NCI-H526 (cell line): ENCODE data around the gene AMIGO3.
"Not testable (repeated sequence)": the region's sequence is repeated elsewhere in the genome, so short reads cannot be mapped to it uniquely, and the experiment has no call there.

Experiments used
- DNase-seq, 2 experiments: peaks; one replicate each; lab custom pipeline; 2025; lab: John Stamatoyannopoulos, UW

Gene AMIGO3, protein sequence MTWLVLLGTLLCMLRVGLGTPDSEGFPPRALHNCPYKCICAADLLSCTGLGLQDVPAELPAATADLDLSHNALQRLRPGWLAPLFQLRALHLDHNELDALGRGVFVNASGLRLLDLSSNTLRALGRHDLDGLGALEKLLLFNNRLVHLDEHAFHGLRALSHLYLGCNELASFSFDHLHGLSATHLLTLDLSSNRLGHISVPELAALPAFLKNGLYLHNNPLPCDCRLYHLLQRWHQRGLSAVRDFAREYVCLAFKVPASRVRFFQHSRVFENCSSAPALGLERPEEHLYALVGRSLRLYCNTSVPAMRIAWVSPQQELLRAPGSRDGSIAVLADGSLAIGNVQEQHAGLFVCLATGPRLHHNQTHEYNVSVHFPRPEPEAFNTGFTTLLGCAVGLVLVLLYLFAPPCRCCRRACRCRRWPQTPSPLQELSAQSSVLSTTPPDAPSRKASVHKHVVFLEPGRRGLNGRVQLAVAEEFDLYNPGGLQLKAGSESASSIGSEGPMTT

DNA sequence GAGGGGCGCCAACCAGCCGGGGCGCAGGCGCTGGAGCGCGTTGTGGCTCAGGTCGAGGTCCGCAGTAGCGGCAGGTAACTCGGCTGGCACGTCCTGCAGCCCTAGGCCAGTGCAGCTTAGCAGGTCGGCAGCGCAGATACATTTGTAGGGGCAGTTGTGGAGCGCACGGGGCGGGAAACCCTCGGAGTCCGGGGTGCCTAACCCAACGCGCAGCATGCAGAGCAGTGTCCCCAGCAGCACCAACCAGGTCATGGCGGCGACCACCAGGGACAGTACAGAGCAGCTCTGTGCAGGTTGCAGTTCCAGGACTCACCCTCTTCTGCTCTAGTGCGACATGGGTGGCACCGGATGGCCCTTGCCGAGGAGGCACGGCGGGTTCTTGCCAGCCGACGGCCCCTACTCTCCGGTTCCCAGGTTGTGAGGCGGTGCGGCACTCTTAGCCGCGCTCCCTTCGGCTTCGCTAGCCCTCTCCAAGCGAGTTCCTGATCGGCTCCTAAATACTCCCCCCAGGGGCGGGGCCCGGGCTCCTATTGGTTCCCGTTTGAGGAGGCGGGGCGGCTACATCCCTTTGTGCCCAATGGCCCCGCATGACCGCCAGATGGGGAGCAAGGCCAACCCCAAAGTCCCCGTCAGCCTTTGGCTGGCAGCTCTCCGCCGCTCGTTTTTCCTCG lies at the start of gene AMIGO3:
TSS of gene AMIGO3 (minus strand) at position 471 of the 671 bp plus-strand sequence. CDS start at position 252, 219 bp downstream.
- DNase-seq, result peak; percentile 73 to 96

DNA sequence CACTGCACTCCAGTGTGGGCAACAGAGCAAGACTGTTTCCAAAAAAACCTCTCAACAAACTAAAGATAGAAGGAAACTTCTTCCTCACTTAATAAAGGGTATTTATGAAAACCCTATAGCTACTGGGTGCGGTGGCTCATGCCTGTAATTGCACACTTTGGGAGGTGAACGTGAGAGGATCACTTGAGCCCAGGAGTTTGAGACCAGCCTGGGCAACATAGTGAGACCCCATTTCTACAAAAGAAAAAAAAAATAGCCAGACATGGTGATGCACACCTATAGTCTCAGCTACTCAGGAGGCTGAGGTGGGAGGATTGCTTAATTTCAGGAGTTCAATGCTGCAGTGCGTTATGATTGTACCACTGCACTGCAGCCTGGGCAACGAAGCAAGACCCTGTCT lies 44.5 kb upstream of the AMIGO3 start:
- no peak for DNase-seq

GRCh38 chr3:49761661-49762060 lies 42.2 kb upstream of the AMIGO3 start:
- DNase-seq, result no peak

DNA sequence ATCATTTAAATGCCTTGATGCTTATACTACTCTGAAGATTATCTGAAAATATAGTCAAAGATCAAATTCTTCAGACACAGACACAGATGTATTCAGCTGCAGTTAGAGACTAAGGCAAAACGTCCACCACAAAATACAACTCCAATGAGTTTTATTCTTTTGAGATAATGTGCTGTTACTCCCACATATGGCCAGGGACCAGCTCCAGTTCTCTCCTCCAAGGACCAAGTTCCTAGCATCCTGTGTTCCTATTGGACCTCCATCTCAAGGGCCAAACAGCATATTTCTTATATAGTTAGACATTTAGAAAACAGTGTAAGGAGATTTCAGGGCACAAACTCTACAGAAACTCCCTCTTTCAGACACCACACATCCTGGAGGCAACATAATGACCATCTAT lies 39.7 kb upstream of the AMIGO3 start:
- DNase-seq, result no peak

- DNase-seq, result no peak
These were observed 37.7 kb upstream of the AMIGO3 start for GRCh38 chr3:49757197-49757596.

DNA sequence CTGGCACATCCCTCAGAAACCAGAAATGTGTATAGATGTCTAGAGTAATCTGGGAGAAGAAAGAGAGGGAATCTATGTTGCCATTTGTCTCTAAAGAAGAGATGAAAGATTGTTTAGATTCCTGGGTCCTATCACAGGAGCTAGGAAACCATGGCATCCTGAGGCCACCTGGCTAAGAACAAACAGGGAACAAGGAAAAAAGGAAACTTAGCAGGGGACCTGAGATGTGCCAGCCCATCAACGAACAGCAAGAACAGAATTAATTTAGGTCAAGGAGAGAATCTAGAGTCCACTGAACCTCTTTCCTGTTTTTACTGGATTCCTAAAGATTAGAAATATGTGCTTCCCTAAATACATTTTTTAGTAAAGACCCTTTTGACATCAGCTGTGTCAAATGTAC lies 36.6 kb upstream of the AMIGO3 start:
- DNase-seq, result no peak

DNA sequence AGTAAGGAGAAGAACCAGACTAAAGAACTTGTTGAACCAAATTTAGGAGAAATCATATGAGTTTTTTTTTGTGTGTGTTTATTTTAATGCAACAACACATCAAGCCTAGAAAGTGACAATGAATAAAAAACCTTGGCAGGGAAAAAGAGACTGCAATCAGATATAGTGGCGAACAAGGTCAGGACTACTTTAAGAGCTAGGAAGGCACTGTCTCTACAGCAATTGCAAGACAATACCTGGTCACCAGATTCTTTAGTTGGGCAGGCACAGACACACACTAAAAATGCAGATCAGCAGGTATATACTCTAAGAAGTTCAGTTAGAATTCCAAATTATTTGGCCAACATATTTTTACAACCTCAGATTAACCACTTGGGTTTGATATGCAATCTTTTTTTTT lies 35.1 kb upstream of the AMIGO3 start:
- no peak for DNase-seq

DNA sequence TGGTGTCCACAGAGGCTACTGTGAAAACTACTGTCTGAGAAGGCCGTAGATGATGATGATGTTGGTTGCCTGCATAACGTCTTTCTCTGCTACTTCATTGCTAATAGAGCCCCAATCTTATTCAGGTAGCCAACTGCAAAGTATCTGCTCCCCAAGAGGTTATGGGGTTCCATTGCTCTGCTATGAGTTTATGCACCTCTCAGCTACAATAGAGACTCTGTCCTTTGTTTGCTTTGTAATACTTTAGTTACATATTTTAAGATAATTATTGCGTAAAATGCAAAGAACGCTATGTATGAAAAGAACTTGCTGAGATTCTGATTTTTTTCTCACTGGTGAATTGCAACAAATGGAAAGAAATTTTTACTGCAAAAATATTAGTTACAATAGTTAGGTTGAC lies 32.0 kb upstream of the AMIGO3 start:
- DNase-seq, result no peak

DNA sequence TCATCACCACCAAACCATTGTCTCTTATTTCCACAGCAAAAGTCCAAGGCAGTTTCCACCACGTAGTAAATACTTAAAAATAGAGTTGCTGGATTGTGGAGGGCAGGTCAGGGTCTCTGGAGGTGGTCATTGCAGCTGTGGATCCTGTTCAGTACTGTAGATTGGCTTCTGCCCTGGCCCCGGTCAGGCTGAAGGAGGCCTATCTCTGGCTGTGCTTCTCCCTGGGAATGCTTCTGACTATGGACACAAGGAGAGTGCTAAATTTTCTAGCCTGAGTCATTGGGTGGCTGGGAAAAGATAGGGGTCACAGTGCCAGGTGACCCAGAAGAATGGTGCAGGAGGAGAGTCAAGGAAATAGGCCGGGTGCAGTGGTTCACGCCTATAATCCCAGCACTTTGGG lies 30.6 kb upstream of the AMIGO3 start:
- DNase-seq, result no peak

- DNase-seq, result not testable (repeated sequence)
These were observed 29.4 kb upstream of the AMIGO3 start for GRCh38 chr3:49748874-49749273.

DNA sequence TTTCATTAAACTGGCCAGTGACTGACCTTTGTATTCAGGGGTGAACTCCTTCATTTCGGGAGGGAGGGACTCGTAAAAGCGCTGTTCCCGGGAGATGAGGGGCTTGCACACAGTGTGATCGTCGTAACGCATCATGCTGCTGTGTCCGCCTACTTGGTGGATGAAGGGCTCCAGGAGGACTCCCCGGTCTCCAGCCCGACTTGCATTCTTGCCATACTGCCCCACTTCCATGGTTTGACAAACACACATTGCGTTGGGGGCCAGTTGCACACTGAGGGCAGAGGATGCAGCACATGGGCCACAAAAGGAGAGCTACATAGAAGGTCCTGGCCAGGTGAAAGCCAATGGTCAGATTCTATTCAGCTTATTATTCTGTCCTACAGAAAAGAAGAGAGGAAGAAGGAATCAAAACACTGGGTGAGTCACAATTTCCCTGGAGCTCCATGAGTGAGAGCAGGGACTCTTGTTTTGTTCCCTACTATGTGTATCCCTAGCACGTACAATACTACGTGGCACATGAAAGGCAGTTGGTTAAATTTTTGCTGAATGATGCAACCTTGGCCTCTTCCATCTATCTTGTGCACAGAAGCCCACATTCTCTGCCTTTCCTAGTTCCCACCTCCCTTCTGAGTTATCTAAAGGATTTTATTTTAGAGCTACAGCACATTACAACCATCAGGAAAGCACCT lies 28.5 kb upstream of the AMIGO3 start:
- DNase-seq, result no peak

GRCh38 chr3:49745986-49746385 lies 26.5 kb upstream of the AMIGO3 start:
- no peak for DNase-seq

DNA sequence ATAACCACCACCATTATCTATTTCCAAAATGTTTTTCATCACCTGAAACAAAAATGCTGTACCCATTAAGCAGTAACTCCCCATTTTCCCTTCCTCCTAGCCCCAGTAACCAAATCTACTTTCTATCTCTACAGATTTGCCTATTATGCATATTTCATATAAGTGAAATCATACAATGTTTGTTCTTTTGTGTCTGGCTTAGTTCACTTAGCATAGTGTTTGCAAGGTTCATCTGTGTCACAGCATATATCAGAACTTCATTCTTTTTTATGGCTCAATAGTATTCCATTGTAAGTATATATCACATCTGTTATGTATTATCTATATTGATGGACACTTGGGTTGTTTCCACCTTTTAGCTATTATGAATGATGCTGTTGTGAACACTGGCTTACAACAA lies 20.9 kb upstream of the AMIGO3 start:
- DNase-seq, result no peak

DNA sequence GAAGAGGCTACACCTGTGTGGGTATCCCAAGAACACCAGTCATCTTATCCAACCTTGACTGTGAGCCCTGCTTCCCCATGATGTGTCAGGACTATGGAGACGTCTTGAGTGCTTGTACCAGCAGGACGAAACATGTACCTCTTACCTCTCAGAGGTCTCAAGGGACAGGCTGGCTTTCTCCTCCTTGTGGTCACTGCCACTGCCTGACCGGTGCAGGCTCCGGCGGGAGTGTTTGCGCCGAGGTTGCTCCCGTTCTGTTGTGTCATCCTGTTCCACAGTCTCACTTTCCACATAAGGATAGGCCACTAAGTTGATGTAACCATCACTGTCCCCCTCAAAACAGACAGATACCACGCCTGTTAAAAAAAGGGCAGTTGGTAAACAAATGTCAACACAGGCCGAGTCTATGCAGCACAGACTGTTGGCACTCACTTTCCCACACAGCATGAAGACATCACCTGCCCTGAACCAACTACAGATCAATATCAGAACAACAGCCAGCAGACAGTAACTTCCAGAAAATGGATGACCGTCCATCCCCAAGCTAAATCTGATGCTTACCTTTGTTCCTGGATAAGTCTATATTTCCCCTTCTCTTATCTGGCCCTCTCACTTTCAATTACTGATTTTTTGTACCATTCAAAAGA lies 18.7 kb upstream of the AMIGO3 start:
- DNase-seq, result no peak

DNA sequence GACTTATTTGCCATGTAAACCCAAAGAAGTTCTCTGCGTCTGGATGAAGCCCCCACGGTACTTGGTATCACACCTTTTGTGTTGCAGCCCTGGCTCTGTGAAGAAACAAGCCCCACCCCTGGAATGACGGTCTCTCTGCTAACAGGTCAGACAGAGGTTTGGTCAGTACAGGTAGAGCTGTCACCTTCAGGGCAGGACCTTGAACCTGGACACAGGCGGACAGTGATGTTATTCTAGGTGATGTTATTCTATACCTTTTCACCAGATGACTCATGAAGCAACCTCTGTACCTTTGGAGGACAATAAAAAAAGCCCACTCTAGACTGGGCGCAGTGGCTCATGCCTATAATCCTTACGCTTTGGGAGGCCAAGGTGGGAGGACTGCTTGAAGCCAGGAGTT lies 15.3 kb upstream of the AMIGO3 start:
- DNase-seq, result no peak

GRCh38 chr3:49733551-49733950 lies 14.1 kb upstream of the AMIGO3 start:
- DNase-seq, result no peak

DNA sequence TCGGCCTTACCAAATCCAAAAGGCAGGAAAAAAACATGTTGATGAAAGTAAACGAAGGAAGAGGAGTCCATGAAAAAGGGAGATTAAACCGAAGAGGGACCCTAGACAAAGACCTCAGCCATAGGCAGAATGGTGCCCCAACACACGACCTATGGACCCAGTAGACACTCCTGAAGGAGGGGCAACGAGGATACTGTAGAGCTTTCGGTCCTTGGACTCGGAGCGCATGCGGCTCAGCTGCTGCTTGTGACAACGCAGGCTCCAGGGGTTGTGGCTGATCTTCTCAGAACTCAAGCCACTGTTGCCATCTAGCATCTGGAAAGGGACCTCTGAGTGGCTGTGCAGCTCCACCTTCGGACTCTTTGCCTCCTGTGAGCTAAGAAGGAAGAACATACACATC lies 13.1 kb upstream of the AMIGO3 start:
- DNase-seq, result no peak

DNA sequence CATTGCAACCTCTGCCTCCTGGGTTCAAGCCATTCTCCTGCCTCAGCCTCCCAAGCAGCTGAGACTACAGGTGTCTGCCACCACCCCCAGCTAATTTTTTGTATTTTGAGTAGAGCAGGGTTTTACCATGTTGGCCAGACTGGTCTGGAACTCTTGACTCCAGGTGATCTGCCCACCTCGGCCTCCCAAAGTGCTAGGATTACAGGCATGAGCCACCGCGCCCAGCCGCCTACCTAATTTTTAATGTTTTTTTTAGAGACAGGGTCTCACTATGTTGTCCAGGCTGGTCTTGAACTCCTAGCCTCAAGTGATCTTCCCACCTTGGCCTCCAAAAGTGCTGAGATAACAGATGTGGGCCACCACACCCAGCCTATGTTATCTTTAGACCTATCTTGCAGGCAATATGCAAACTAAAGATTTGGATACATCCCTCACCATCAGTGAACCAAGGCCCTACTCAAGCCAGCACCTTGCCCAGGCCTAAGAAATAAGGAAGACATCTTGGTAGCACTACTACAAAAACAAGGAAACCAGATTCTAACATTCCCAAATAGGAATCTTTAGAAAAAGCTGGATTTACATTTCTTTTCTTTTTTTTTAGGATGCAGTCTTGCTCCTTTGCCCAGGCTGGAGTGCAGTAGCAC lies 10.6 kb upstream of the AMIGO3 start:
- DNase-seq, result no peak

DNA sequence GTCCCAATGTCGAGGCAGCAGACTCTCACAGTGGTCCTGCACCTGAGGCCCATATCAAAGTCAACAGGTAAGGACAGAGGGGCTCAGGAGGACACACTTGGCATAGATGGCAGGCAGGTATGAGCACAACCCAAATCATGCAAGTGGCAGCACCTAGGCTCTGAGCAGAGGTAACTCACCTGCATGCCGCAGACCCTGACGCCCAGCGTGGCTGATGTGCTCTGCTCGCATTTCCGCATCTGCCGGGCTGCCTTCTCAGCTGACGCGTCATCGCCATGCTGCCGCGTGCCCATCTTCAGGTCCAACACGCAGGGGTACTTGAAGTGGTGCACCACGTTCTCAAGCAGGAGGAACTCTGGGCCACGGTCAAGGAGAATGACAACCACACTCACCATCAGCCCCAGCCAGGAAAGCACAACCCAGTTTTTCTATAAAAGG lies 8.5 kb upstream of the AMIGO3 start:
- DNase-seq, result no peak

DNA sequence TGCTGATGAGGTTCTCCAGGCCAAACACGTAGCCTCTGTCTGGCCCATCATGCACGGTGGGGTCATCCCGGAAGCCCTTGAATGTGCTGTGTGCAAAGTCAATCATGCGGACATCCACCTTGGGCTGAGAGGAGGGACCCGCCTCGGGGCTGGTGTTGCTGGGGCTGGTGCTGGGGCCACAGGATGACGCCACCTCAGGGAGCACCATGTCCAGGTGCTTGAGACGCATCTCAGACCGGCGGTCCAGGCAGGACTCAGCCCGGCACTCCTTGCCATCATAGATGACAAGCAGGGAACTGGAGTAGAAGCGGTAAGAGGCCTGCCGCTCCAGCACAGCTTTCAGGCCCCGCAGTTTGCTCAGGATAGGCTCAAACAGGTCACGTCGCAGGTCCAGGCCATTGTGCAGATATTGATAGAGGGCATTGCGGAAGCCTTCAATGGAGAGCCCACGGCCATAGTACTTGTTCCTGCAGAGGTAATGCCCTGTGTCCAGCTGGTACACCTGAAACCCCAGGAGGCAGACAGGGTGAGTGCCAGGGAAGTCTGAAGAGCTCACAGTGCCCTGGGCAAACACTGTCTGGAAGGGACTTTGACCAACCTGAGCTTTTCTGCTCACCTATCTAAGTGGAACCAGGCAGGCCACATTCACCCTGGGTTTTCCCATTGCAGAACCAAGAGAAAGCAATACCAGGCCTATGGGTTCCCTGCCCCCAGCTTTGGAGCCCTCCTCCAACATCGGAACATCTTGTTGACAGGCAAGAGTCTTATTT lies 7.9 kb upstream of the AMIGO3 start:
- no peak for DNase-seq
